GM12801 (cell line): ENCODE measurements around the gene CPNE8.

Source experiments
- CTCF ChIP-seq: IDR thresholded peaks from one replicate; pipeline ENCODE4 v1.5.1; 2011; ENCODE audit warnings: control low read depth; ENCODE audit not compliant: insufficient read length; ENCODE audit errors: extremely low read depth

CPNE8 gene

GRCh38 chr12:38785381-38785780, 120.0 kb downstream of the CPNE8 start:
- TF ChIP-seq CTCF, result no peak

- TF ChIP-seq CTCF, result no peak
These were observed 122.1 kb downstream of the CPNE8 start for GRCh38 chr12:38783304-38783703.

GRCh38 chr12:38782359-38782758, 123.0 kb downstream of the CPNE8 start:
- TF ChIP-seq CTCF, result no peak

- TF ChIP-seq CTCF, result no peak
These were observed 128.7 kb downstream of the CPNE8 start for GRCh38 chr12:38776647-38777046.

- TF ChIP-seq CTCF, result no peak
These were observed 129.9 kb downstream of the CPNE8 start for GRCh38 chr12:38775457-38775856.

- TF ChIP-seq CTCF, result no peak
These were observed 133.0 kb downstream of the CPNE8 start for GRCh38 chr12:38772437-38772836.

GRCh38 chr12:38771871-38772270, 133.5 kb downstream of the CPNE8 start:
- TF ChIP-seq CTCF, result no peak
